ENCODE data around the gene ACTBL2.

The ACTBL2 gene

GRCh38 chr5:57456531-57457135, 26.0 kb downstream of the ACTBL2 start:
- Histone ChIP-seq H3K9me3 (ENCODE audit: control insufficient read depth, insufficient read depth, low read depth, low read length) (no peaks in the 10 kb centered on the region), H3K27ac (ENCODE audit: extremely low read depth, low read depth, low read length) (no peak overlapping the region), H3K4me1 (ENCODE audit: control insufficient read depth, insufficient read depth, low read length) (peaks cover 19% of the 10 kb centered on the region; the same call in 1 of the 2 replicates), H3K36me3 (ENCODE audit: control insufficient read depth in 2 of 2, insufficient read depth in 1 of 2, low read length in 2 of 2) (no peaks in the 10 kb centered on the region), H3K4me3 (ENCODE audit: low read depth, low read length) (no peak overlapping the region)
- TF ChIP-seq ZBTB20 (tag by site-specific recombination; IDR thresholded peaks at IDR 0.05) (no peak), ZNF404 (tag by site-specific recombination; IDR thresholded peaks at IDR 0.05) (no peak), ZNF501 (tag by site-specific recombination; IDR thresholded peaks at IDR 0.05) (no peak), ZNF18 (tag by site-specific recombination; IDR thresholded peaks at IDR 0.05) (no peak), INSM2 (tag by site-specific recombination; IDR thresholded peaks at IDR 0.05) (no peak)
- ChIA-PET CTCF (interaction anchor here (0.5 kb wide), 1 partner anchor 297 kb away, joined by 3 read pairs; no protein-coding TSS in a partner anchor), POLR2A (interaction anchor here (1.2 kb wide), 1 partner anchor 15 kb away, joined by 4 read pairs; no protein-coding TSS in a partner anchor)

GRCh38 chr5:57455511-57456455, 26.8 kb downstream of the ACTBL2 start:
- Histone ChIP-seq H3K4me1 (ENCODE audit: control insufficient read depth, insufficient read depth, low read length) (peaks cover 20% of the 10 kb centered on the region; the same call in 1 of the 2 replicates), H3K36me3 (ENCODE audit: control insufficient read depth in 2 of 2, insufficient read depth in 1 of 2, low read length in 2 of 2) (no peaks in the 10 kb centered on the region), H3K27ac (ENCODE audit: extremely low read depth, low read depth, low read length) (no peak overlapping the region; the same call in 1 of the 2 replicates), H3K9me3 (ENCODE audit: control insufficient read depth, insufficient read depth, low read depth, low read length) (no peaks in the 10 kb centered on the region), H3K4me3 (ENCODE audit: low read depth, low read length) (no peak overlapping the region)
- ChIA-PET CTCF (interaction anchor here (0.5 kb wide), 1 partner anchor 298 kb away, joined by 3 read pairs; no protein-coding TSS in a partner anchor), POLR2A (interaction anchor here (1.2 kb wide), 1 partner anchor 14 kb away, joined by 4 read pairs; no protein-coding TSS in a partner anchor)
- no peak for TF ChIP-seq ZSCAN18 (tag by site-specific recombination; IDR thresholded peaks at IDR 0.05)
- TF ChIP-seq REST (tag by site-specific recombination; IDR thresholded peaks at IDR 0.05) = no peak
- no peak for TF ChIP-seq ZNF132 (tag by site-specific recombination; IDR thresholded peaks at IDR 0.05; ENCODE audit: borderline replicate concordance)
- TF ChIP-seq ZNF114 (tag by site-specific recombination; IDR thresholded peaks at IDR 0.05) = no peak
- TF ChIP-seq PRDM4 (tag by site-specific recombination; IDR thresholded peaks at IDR 0.05) = no peak
- no peak for TF ChIP-seq ZNF510 (tag by site-specific recombination; IDR thresholded peaks at IDR 0.05; ENCODE audit: insufficient replicate concordance)
- no peak for TF ChIP-seq SCRT1 (tag by site-specific recombination; IDR thresholded peaks at IDR 0.05; ENCODE audit: borderline replicate concordance)
- no peak for TF ChIP-seq ZNF558 (tag by site-specific recombination; IDR thresholded peaks at IDR 0.05)
- TF ChIP-seq ZNF792 (tag by site-specific recombination; IDR thresholded peaks at IDR 0.05) = no peak
- TF ChIP-seq SP2 (tag by site-specific recombination; IDR thresholded peaks at IDR 0.05) = no peak
- no peak for TF ChIP-seq ZNF311 (tag by site-specific recombination; IDR thresholded peaks at IDR 0.05; ENCODE audit: borderline replicate concordance)
- TF ChIP-seq ZNF623 (tag by site-specific recombination; IDR thresholded peaks at IDR 0.05) = no peak
- TF ChIP-seq KLF8 (tag by site-specific recombination; IDR thresholded peaks at IDR 0.05) = no peak
- TF ChIP-seq ZBTB1 (tag by site-specific recombination; IDR thresholded peaks at IDR 0.05) = no peak
- TF ChIP-seq ZNF274 (IDR thresholded peaks at IDR 0.05; ENCODE audit: low read length) = no peak
- no peak for TF ChIP-seq ZNF274 (tag by site-specific recombination; IDR thresholded peaks at IDR 0.05; ENCODE audit: borderline replicate concordance)
- no peak for TF ChIP-seq MZF1 (tag by site-specific recombination; IDR thresholded peaks at IDR 0.05; ENCODE audit: borderline replicate concordance)

Data from HEK293 (cell line).